ENCODE data around the gene TSPOAP1.

TSPOAP1 gene

DNA sequence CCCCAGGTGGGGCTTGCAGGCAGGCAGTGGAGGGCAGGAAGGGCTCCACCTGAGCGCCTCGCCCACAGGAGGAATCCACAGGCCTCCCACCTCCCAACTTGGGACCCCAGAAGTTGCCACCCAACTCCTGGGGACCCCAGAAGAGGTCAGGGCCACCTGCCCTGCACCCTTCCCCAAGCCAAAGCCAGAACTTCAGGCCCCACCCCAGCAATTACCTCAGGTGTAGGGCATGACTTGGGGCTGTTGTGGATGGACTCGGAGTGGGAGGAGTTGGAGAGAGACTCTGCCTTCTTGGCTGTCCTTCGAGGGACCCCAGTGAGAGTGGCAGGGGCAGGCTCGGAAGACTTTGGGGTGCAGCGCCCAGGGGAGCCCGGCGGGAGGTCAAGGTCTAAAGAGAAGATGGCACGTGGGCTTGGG lies 10.5 kb downstream of the TSPOAP1 start:
- DNase-seq (ENCODE audit: low read depth, low spot score): no peak

- no peak for DNase-seq (ENCODE audit: low read depth, low spot score)
Observed at GRCh38 chr17:58317421-58318064, 11.1 kb downstream of the TSPOAP1 start.

- DNase-seq (ENCODE audit: low read depth, low spot score): no peak
Observed at GRCh38 chr17:58316260-58316960, 12.2 kb downstream of the TSPOAP1 start.

DNA sequence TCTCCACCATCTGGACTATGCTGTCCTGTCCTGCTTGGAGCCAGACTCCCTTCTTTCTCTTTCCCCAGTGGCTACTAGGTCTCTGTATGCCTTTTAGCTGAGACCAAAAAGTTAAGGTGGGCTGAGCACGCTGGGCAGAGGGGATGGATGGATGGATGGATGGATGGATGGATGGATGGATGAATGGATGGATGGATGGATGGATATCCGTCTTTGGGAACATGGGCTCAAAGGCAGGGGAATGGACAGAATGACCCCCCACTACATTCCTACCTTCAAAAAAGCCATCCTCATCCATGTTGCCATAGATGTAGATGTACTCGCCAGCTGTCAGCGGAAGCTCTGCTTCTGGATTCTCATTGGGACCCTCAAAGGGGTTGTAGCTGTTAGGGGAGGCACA lies 12.8 kb downstream of the TSPOAP1 start:
- no peak for DNase-seq (ENCODE audit: low read depth, low spot score)

DNA sequence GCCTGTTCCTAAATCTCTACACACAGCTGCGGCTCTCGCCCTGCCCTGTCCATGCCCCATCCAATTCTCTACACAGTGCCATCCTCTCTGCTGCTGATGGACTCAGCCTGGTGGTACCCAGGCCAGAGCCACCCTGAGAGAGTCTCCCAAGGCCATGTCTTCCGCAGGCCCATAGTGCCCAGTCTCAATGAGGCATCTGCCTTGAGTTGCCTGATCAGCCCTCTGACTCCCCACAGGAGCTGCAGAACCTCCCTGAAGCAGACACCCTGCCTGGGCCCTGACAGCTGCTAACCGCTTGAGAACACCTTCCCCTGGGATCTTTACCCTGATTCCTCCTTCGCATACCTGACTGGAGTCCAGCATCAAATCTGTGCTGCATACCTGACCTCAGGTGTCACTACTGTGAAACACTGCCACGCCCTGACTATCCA lies 13.3 kb downstream of the TSPOAP1 start:
- DNase-seq (ENCODE audit: low read depth, low spot score): no peak

DNA sequence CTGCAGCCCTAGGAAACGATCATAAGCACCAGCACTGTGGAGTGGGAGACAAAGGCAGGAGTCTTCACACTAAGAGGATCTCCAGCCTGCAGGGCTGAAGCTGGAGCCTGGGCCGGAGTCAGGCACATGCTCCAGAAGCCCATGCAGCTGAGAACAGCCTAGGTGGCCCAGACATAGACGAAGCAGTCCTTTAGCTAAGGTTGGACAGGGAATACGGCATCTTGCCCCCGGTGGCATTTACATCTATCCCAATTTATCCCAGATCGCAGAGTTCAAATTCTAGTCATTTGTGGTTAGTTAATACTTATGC lies 13.9 kb downstream of the TSPOAP1 start:
- DNase-seq (ENCODE audit: low read depth, low spot score): no peak

DNA sequence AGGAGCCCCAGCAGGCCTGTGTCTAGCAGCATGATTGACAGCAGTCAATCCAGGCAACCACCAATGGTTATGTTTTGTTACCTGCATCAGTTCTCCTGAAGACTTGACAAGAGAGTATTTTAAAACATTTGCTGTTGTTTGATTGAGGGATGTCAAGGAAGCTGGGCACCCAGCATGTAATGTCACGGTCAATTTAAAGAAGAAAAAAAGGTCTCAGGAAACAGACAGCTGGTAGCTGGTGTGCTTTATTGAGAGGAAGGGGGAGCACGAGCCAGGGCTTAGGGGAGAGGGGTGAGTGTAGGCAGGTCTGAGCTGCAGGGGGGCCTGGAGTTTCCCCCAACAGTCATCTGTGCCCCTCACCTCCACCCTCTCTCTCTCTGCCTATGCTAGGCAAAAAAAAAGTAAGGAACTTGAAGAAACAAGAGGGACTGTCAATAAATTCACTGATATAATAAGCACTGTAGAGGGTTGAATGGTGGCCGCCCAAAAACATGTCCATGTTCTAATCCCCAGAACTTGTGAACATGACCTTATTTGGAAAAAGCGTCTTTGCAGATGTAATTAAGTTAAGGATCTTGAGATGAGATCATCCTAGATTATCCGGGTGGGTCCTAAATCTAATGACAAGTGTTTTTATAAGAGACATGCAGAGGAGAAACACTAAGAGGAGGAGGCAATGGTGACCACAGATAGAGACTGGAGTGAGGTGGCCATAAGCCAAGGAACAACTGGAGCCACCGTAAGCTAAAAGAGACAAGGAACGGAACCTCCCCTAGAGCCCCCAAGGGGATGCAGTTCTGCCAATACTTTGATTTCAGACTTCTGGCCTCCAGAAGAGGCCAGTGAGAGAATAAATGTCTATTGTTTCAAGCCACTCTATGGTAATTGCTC lies 14.5 kb downstream of the TSPOAP1 start:
- no peak for DNase-seq (ENCODE audit: low read depth, low spot score)

- DNase-seq (ENCODE audit: low read depth, low spot score): no peak
Observed at GRCh38 chr17:58312829-58313228, 15.8 kb downstream of the TSPOAP1 start.

DNA sequence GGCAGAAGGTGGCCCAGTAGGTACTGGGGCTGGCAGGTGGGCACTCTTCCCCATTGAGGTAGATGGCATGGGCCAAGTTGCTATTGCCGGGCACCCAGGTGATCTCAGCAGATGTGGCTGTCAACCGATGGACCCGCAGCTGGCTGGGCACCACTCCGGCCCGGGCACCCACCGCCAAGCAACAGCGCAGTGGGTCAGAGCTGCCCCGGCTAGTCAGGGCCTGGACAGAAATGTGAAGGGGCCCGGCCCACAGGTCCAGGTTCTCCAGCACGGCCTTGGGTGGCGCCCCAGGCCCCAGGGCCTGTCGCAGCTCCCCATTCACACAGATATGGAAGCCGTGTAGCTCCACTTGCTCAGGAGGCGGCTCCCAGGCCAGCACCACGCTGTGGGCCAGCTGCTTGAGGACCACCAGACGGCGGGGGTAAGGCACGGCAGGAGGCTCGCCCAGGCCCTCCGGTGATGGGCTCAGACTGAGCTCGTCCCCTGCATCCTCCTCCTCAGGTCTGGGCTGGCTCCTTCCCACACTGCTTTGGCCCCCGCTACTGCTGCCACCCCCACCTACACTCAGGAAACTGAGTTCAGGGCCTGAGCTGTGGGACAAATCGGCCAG lies 16.5 kb downstream of the TSPOAP1 start:
- no peak for DNase-seq (ENCODE audit: low read depth, low spot score)

- DNase-seq (ENCODE audit: low read depth, low spot score): no peak
Observed at GRCh38 chr17:58311429-58311894, 17.1 kb downstream of the TSPOAP1 start.

DNA sequence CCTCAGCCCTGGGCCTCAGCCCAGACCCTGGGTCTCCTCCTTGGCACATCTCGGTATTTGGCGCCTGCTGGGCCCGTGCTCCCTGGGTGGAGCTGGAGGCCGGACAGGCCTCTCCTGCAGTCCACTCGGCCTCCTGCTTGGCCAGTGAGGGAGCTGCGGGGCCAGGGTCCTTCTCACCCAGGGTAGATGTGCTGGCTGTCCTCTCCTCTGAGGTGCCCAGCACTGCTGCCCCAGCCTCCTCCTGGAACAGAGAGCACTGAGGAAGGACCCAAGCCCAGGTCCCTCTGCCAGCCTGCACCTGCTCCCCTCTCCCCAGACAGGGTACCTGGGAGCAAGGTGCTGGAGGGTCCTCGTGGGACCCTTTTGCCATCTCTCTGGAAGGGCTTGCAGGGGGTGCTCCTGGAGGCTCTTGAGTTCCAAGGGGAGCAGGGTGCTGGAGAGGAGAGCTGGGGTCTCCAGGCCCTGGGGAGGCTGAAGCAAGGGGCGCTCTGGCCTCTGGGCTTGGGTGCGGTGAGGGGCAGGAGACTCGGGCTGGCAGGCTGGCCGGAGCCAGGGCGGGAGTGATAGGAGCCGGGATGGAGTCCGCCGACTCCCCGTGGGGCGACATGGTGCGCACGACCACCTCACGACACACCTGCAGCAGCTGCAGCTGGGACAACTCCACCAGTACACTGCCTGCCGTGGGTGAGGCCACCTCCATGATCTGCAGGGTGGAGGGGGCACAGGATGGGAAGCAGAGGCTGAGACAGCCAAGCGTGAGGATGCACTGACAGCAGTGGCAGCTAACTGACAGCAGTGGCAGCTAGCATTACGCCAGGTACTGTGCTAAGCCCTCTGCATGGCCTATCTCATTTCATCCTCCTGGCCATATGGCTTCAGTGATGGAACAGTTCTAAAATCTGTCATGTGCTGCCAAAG lies 17.8 kb downstream of the TSPOAP1 start:
- no peak for DNase-seq (ENCODE audit: low read depth, low spot score)

DNA sequence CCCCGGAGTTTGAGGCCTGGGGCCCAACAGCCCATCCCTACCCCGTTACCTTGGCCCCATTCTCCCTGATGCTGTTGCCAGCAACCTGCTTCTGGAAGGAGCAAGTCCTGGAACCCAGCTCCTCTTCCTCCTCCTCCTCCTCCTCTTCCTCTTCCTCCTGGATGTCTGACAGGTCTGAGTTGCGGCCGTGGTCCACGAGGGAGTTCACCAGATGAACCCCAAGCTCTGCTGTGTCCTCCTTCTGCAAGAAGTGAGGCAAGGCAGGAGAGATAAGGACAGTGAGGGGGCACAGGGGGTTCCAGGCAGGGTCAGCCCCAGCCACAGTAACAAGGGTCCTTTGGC lies 18.7 kb downstream of the TSPOAP1 start:
- DNase-seq (ENCODE audit: low read depth, low spot score): no peak

GRCh38 chr17:58308985-58309917 lies 19.3 kb downstream of the TSPOAP1 start:
- no peak for DNase-seq (ENCODE audit: low read depth, low spot score)

- no peak for DNase-seq (ENCODE audit: low read depth, low spot score)
Observed at GRCh38 chr17:58308173-58308984, 20.2 kb downstream of the TSPOAP1 start.

DNA sequence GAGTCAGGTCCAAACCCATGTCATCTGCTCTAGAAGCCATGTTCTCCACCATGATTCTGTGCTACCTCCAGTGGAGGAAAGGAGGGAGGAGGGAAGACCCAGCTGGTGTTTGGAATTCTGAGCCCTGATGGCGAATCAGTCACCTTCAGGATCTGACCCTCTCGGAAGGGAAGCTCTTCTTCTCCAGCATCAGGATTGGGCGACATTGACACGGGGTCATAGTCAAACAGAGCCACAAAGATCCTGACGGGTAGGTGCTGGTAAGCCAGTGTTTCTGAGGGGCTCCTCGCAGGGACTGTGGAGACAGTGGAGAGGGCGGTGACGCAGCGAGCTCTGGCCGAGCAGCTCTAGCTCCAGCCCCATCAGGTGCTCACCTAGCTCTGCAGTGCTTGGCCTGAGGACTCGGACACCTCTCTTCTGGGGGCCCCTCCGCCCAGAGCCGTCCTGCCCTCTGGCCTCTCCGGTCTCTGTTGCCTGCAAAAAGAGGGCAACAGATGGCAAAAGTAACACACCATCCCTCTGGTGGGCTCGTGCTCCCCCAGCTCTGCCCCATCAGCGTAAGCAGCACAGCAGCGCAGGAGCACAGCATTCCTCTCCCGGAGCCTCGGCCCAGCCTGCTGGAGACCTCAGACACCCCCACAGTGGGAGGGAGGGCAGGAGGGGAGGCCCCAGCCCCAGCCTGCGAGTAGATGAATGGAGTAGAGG lies 21.0 kb downstream of the TSPOAP1 start:
- no peak for DNase-seq (ENCODE audit: low read depth, low spot score)

DNA sequence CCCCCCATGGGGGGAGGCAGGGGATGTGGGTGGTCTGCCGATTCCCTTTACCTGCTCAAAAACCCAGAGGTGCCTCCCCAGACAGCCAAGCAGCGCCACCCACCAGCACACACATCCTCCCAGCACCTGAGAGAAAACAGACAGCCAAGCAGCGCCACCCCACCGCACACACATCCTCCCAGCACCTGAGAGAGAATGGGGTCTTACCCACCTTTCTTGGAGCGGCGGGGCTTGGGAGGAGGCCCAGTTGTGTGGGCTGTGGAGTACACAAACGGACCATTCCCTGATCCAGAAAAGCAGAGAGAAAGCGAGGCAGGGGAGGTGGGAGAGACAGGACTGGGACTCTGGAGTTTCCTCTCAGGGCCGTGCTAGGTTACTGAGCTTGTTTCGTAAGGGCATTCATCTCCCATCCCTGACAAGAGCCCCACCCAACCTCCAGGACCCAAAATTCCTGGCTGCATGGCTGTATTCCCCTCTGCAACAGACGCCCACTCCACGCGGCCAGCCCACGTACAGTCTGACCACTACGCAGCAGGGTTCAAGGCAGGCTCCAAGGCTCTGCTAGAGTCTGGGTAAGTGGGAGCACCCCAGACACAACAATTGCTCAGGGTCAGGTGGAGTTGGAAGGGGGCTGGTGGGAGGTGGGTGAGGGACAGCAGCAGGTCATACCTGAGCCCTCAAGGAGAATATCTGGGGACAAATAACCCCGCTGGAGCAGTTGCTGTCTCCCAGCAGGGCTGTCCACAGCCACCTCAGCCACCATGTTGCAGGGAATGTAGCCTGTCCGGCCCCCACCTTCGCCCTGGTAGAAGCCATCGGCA lies 22.3 kb downstream of the TSPOAP1 start:
- no peak for DNase-seq (ENCODE audit: low read depth, low spot score)

GRCh38 chr17:58305626-58306025 lies 23.0 kb downstream of the TSPOAP1 start:
- DNase-seq (ENCODE audit: low read depth, low spot score): no peak
